ENCODE data around the gene ARMC7. TPM values are rescaled to one million over a fixed set of nuclear protein-coding genes. Genes with fewer than 3 reads are reported as not detected.

The ARMC7 gene
- total and polyA plus RNA-seq, 12 donors, result 3.7 to 13.8 (median 7.8) TPM

DNA sequence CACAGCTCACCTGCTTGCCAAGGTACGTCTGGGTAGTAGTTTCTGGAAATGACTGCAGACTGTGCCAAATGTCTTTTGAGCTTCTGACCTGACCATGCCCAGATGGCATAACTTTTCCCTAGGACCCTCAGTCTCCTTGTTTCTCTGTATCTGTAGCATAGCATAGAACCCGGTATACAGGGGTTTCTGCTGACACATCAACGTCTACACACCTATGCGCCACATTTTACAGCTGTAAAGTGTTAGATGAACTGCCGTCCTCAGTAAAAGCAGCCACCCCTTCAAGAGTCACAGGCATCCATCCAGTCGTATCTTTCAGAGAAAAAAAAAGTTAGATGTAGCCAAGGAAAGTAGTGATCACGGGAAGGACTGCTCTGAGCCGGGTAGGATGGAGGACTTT lies 45.3 kb upstream of the ARMC7 start:
- DNase-seq, result no peak
- no peak overlapping the region for H3K27ac ChIP-seq
- no peaks in the 10 kb centered on the region for H3K9me3 ChIP-seq (replicated peaks in 1 of 3)
- no peaks in the 10 kb centered on the region for H3K4me1 ChIP-seq (replicated peaks in 1 of 2)
- TF ChIP-seq, protein P1, sequence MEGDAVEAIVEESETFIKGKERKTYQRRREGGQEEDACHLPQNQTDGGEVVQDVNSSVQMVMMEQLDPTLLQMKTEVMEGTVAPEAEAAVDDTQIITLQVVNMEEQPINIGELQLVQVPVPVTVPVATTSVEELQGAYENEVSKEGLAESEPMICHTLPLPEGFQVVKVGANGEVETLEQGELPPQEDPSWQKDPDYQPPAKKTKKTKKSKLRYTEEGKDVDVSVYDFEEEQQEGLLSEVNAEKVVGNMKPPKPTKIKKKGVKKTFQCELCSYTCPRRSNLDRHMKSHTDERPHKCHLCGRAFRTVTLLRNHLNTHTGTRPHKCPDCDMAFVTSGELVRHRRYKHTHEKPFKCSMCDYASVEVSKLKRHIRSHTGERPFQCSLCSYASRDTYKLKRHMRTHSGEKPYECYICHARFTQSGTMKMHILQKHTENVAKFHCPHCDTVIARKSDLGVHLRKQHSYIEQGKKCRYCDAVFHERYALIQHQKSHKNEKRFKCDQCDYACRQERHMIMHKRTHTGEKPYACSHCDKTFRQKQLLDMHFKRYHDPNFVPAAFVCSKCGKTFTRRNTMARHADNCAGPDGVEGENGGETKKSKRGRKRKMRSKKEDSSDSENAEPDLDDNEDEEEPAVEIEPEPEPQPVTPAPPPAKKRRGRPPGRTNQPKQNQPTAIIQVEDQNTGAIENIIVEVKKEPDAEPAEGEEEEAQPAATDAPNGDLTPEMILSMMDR (IDR thresholded peaks at IDR 0.05), result no peak
- TF ChIP-seq POLR2A (IDR thresholded peaks at IDR 0.05), result no peak
- H3K4me3 ChIP-seq, result no peak overlapping the region
- intact Hi-C loops (cut with DNase I), result loop anchor here in 1 of 2 donors (5.0 to 10.0 kb wide), 2 partner anchors 43 to 60 kb away; partner anchors contain the start of gene ARMC7
- 90 to 93% (median 91%) methylated on average over 8 of the region's 8 CpGs for WGBS, 4 donors
- H3K36me3 ChIP-seq (replicated peaks in 1 of 2), result peaks cover 0 to 50% of the 10 kb centered on the region in 2 donors
- no peaks in the 10 kb centered on the region for H3K27me3 ChIP-seq

DNA sequence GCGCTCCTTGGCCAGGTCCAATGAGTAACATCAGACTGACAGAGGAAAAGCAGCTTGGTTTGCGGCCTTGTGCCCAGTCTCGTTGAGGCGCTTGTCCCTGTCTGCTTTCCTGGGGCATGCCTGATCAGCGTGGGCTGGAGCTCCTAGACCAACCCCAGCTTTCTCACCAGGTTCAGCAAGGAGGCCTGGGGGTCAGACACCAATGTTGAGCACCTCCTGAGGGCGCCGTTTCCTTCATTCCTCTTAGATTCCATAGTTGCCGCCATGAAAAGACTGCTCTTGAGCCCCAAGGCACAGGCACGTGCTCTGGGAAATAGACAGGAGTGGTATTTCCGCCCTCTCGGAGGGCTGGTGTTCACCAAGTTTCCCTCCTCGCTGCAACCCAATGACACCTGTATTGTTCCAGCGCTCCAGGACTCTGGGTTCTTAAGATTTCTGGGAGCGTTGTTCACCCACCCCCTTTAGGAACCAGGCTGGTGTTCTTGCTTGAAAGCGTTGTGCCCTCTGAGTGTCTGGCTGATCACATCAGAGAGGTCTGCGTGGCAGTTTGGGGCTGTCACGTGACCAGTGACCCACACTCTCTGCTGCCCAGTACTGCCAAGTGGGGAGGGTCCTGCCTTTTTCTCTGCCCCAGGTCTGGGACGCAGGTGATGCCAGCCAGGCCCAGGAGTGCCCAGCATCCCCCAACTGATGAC lies 44.8 kb upstream of the ARMC7 start:
- DNase-seq, result no peak
- Histone ChIP-seq H3K27ac (no peak overlapping the region), H3K4me1 (replicated peaks in 1 of 2) (no peaks in the 10 kb centered on the region), H3K9me3 (replicated peaks in 1 of 3) (no peaks in the 10 kb centered on the region), H3K27me3 (no peaks in the 10 kb centered on the region), H3K4me3 (no peak overlapping the region), H3K36me3 (replicated peaks in 1 of 2) (peaks cover 0 to 47% of the 10 kb centered on the region in 2 donors)
- no peak for TF ChIP-seq POLR2A (IDR thresholded peaks at IDR 0.05)
- TF ChIP-seq, protein P1 (IDR thresholded peaks at IDR 0.05), result no peak
- intact Hi-C loops (cut with DNase I), result loop anchor here in 1 of 2 donors (5.0 to 10.0 kb wide), 2 partner anchors 42 to 60 kb away; partner anchors contain the start of gene ARMC7
- 92 to 97% (median 96%) methylated on average over 13 to 18 of the region's 18 CpGs for WGBS, 4 donors

DNA sequence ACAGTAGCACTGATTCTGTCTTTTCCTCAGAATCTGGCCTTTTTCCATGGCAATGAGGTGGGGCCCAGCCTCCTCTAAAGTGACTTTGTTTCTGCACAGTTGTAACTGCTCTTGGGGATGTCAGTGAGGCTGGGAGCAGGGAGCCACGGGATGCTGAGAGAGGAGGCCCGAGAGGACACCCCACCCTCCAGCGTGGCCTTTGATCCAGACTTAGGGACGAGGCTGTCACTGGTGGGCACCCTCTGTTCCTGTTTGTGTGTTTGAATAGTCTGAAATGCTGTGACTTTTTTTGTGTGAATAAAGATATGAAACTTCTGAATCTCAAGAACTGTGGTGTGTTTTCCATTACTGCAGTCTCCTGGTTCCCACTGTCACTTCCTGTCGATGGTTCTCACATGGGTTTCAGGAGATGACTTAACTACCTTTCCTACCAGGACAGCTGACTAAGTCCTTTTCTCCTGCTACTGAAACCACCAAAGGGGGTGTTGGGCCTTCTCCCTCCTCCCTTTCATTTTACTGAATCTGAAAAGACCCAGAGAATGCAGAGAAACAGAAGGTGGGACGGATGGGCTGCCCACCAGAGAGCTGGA lies 44.1 kb upstream of the ARMC7 start:
- Histone ChIP-seq H3K27ac (no peak overlapping the region), H3K4me3 (no peak overlapping the region), H3K27me3 (no peaks in the 10 kb centered on the region), H3K9me3 (replicated peaks in 1 of 3) (no peaks in the 10 kb centered on the region), H3K4me1 (replicated peaks in 1 of 2) (no peaks in the 10 kb centered on the region), H3K36me3 (replicated peaks in 1 of 2) (peaks cover 0 to 40% of the 10 kb centered on the region in 2 donors)
- WGBS, 4 donors, result 78 to 83% (median 80%) methylated on average over 5 to 6 of the region's 6 CpGs
- DNase-seq, result no peak
- TF ChIP-seq, protein P1 (IDR thresholded peaks at IDR 0.05), result no peak
- no peak for TF ChIP-seq POLR2A (IDR thresholded peaks at IDR 0.05)
- intact Hi-C loops (cut with DNase I), result loop anchor here in 1 of 2 donors (10.0 kb wide), 1 partner anchor 61 kb away; no protein-coding TSS in a partner anchor

DNA sequence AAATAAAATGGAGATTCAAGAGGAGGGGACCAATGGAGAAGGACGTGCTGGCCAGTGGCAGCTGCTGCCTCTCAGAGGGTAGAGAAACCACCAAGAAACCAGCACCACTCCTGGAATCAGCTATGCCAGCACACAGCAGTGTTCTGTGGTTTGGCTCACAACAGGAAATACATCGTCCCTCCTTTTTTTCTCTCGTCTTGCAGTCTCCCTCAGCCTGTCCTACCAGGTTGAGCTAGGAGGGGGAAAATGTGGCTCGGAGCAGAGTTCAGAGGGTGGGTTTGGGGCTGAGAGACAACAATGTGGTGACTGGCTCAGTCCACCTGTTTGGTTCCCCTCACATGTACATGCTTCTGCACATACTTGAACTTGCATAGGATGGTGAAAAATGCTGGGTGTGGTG lies 41.9 kb upstream of the ARMC7 start:
- Histone ChIP-seq H3K27ac (no peak overlapping the region), H3K4me3 (no peak overlapping the region), H3K27me3 (no peaks in the 10 kb centered on the region), H3K9me3 (replicated peaks in 1 of 3) (no peaks in the 10 kb centered on the region), H3K36me3 (replicated peaks in 1 of 2) (peaks cover 0 to 21% of the 10 kb centered on the region in 2 donors), H3K4me1 (replicated peaks in 1 of 2) (no peaks in the 10 kb centered on the region)
- 59 to 74% (median 60%) methylated on average over 4 of the region's 4 CpGs for WGBS, 4 donors
- TF ChIP-seq POLR2A (IDR thresholded peaks at IDR 0.05), result no peak
- TF ChIP-seq, protein P1 (IDR thresholded peaks at IDR 0.05), result no peak
- DNase-seq, result no peak
- intact Hi-C loops (cut with DNase I), result loop anchor here in 1 of 2 donors (10.0 kb wide), 1 partner anchor 63 kb away; no protein-coding TSS in a partner anchor
